HG02763 (cell line): ENCODE results near the gene CCND1.

Experiments used
- ATAC-seq: cut with Tn5 transposase; IDR thresholded peaks from one replicate; pipeline ENCODE4 v1.9.1; 2021; ENCODE audit warnings: mild to moderate bottlenecking, moderate library complexity; ENCODE audit not compliant: unreplicated experiment

CCND1 gene

GRCh38 chr11:69651834-69652620 lies 11.1 kb downstream of the CCND1 start:
- ATAC-seq, result no peak

GRCh38 chr11:69652999-69653398 lies 12.0 kb downstream of the CCND1 start:
- no peak for ATAC-seq

- no peak for ATAC-seq
Measured at GRCh38 chr11:69653406-69653960, 12.5 kb downstream of the CCND1 start.

- ATAC-seq, result no peak
Measured at GRCh38 chr11:69654001-69654659, 13.2 kb downstream of the CCND1 start.

- ATAC-seq, result no peak
Measured at GRCh38 chr11:69654660-69655478, 13.9 kb downstream of the CCND1 start.

- no peak for ATAC-seq
Measured at GRCh38 chr11:69655479-69656428, 14.8 kb downstream of the CCND1 start.

GRCh38 chr11:69656536-69657455 lies 15.8 kb downstream of the CCND1 start:
- ATAC-seq, result no peak

GRCh38 chr11:69657456-69657910 lies 16.5 kb downstream of the CCND1 start:
- ATAC-seq, result no peak

GRCh38 chr11:69657911-69658625 lies 17.1 kb downstream of the CCND1 start:
- ATAC-seq, result no peak

GRCh38 chr11:69658626-69659450 lies 17.9 kb downstream of the CCND1 start:
- ATAC-seq, result no peak

- ATAC-seq, result no peak
Measured at GRCh38 chr11:69659591-69659990, 18.6 kb downstream of the CCND1 start.

- ATAC-seq, result no peak
Measured at GRCh38 chr11:69660001-69660500, 19.1 kb downstream of the CCND1 start.

- ATAC-seq, result no peak
Measured at GRCh38 chr11:69661413-69661715, 20.4 kb downstream of the CCND1 start.

- ATAC-seq, result no peak
Measured at GRCh38 chr11:69662021-69662698, 21.2 kb downstream of the CCND1 start.

GRCh38 chr11:69662806-69663205 lies 21.9 kb downstream of the CCND1 start:
- no peak for ATAC-seq

GRCh38 chr11:69663326-69663725 lies 22.4 kb downstream of the CCND1 start:
- no peak for ATAC-seq
